GM19463 (cell line): Measurements from ENCODE around the gene HNRNPLL.

Experiments used
- ATAC-seq: cut with Tn5 transposase; IDR thresholded peaks from one replicate; pipeline ENCODE4 v1.9.1; 2021; ENCODE audit warnings: mild to moderate bottlenecking, moderate library complexity; ENCODE audit not compliant: unreplicated experiment

The HNRNPLL gene

DNA sequence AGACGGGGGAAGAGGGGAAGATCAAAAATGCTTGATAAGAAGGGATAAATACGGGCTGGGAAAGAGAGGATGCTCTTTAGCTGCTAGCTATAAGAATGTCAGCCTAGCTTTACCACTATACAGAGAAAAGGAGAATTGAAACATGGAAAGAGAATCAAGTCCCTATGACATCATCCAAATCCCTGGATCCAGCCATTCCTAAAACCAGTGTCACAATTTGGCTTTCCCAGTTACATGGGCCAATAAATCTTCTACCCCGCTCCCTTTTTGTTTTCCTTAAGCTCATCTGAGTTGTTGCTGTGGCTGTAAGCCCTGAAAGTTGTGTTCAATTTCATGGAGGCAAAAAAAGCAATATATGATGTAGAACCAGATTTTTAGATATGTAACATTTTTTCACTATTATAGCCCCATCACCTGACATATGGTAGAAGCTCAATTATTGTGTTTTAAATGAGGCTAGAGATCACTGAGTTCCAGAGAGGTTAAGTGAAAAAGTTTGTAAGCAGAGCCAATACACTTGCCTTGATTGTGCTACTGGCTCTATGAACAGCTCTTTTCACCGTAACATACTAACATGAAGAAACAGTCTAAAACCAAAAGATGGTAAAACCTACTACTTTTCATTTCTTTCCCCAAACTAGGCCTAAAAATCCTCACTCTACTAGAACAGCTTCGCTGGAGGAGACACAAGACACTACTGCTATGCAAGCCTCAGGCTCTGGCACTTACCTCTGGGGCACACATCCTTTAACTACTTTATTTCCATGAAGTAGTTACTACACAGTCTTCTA is 4.3 kb downstream of the HNRNPLL start:
- ATAC-seq: no peak

DNA sequence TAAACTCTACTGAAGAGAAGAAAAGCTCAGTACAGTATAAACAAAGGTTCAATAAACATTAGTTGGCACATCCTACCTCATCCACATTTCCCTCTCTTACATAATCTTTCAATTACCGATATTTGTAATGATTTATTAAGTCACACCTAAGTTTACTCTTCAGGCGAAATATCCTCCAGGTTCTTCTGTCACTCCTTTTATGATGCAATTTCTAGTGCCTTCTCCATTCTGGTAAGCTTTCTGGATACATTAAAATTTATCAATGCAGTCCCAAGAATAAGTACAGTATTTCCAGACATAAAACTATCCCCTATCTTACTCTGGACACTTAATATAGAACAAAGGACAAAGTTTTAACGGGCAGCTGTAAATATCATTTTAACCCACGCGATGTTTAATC is 5.6 kb downstream of the HNRNPLL start:
- ATAC-seq: no peak

DNA sequence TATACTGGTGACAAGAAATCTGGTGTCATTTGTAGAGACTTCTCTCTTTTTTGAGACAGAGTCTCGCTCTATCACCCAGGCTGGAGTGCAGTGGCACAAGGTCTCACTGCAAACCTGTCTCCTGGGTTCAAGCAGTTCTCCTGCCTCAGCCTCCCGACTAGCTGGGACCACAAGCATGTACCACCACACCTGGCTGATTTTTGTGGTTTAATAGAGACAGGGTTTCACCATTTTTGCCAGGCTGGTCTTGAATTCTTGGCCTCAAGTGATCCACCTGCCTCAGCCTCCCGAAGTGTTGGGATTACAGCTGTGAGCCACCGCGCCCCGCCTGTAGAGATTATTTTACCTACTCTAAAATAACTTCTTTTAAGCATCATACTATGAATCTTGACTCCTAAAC is 6.5 kb downstream of the HNRNPLL start:
- no peak for ATAC-seq

DNA sequence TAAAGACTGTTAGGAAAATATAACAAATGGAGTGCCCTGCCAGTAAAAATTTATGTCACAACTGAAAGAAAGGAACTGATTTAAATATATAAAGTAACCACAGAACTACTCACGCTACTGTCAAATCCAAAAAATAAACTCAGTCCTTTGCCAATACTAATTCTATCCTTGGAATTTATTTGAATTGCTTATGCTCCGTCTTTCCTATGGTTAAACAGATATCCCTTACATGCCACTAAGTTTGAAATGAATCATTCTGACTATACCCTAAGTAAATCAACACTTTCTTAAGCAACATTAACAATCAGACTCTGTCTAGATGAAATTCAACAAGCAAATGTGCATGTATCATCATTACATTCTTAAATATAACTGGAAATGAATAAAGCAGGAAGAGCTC is 9.8 kb downstream of the HNRNPLL start:
- ATAC-seq: no peak

DNA sequence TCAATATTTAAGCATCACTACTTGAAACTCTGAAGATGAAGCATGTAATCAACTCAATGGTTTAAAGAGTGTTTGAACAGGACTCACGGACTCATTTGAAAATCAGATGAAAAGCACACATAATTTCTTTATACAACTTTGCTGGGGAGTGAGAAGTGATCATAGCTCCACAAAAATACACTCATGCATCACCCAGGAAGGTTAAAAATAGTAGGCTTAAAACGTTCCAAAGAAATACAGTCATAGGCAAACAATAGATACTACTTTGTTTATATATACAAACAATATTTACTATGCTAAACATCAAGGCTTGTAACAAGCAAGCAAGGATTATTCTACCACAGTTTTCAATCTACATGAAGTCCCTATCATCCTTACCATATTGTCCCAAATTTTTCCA is 11.6 kb downstream of the HNRNPLL start:
- ATAC-seq: no peak

DNA sequence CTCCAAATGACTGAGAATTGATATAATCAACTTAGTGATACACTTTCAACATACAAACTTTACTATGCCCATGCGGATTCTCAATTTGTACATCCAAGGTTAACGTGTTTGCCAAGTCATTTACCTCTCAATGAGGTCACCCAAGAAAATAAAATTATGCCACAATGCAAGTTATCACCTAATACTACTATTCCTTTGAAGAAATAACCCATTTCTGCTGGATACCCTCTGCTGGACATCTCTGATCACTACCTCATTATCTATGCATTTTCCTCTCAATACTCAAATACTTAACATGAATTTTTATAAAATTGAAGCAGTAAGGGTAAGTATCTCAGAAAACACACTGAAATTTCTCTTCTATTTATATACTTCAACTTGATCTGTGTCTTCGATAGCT is 12.7 kb downstream of the HNRNPLL start:
- no peak for ATAC-seq

DNA sequence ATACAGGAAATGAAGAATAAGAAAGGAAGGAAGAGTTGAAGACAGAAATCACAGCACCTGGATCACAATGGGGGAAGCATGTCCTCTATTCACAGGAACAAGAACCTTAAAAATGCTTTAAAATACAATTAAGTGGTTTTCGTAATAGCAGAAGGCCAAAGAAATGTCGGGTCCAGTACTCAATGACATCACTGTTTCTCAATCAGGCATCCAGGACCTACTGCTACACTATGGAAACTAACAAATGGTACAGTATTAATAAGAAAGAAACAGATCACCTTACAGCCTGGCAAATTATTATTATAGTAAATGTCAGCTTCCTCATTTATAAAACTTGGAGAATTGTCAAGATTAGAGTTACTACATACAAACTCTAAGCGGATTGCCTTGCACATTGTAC is 15.8 kb downstream of the HNRNPLL start:
- ATAC-seq: no peak

DNA sequence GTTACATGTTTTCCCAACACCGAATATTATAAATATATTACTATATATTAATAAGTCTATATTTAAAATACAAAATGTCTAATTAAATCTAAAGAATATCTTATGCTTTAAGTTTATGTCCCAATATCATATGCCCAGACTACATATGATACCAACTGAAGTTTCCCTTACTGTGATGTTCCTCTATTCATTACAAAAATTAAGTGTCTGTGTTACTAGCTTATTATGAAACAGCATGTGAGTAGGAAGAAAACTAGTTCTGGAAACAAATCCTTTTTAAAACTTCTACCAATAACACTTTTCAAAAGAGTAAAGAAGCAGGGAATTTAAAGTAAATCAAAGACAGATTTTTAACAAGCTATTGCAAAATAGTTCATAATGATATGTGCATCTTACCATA is 17.8 kb downstream of the HNRNPLL start:
- ATAC-seq: no peak

DNA sequence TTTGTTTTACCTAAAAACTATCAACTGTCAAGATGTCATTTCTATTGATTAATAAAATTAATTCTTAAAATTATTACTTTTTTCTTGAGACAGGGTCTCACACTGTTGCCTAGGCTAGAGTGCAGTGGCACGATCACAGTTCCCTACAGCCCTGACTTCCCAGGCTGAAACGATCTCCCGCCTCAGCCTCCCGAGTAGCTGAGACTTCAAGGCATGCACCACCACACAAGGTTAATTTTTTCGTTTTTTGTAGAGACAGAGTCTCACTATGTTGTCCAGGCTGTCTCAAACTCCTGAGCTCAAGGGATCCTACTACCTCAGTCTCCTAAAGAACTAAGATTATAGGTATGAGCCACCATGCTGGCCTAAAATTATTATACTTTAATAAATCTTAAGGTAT is 18.7 kb downstream of the HNRNPLL start:
- no peak for ATAC-seq

DNA sequence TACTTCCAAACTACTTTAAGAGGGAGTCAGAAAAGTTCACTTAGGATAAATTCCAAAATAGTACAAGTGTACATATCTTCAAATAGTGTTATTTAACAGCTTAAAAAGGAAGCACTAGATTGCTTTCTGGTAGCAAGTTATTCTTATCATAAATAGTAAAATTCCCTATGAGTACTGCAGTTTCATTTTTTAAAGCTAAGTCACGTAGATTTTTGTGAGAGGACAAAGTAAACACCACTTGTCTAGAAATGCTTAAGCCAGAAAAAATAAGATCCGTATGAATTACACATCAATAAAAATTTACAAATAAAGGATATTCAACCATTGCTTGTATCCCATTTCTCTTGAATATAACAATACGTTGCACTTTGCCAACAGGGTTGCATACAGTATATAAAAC is 19.2 kb downstream of the HNRNPLL start:
- no peak for ATAC-seq

DNA sequence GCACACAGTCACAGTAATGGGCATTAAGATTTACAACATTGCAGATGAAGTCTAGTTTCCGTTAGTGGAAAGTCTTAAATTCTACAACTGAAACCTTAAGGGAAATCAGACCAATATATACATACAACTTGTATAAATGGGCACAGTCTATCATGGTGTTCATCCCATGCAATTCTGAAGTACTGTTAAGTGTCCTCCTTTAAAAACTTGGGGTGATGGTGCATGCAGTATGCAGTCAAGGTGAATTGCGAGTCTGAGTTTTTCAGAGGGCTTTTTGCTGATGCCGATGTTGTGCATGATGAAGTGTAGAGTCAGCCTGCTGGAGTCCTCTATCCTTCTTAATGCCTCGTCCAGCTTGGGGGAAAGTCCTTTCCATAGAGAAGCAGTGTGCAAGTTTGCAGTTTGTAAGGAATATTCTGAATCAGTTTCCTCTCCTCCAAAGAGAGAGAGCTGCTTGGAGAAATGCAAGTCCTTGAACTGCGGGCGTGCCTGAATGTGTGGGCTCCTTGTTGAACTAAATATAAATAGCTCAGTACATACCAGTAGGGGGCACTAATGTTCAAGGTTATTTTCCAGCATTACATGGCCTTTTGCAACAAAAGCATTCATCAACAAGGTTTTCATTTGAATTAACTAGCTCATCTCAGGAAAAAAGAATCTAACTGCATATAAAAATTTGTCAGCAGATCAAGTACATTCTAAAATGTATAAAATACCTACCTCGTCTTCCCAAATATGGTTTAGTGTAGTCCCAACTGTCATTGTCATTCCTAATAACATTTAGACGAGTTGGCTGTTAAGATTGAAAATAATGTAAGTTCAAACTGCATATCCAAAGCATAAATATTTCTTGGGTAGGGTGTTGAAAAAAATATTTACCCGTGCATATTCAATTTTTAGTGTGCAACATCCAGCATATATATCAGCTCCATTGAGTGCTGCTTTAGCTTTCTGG is 21.3 kb downstream of the HNRNPLL start:
- ATAC-seq: no peak

DNA sequence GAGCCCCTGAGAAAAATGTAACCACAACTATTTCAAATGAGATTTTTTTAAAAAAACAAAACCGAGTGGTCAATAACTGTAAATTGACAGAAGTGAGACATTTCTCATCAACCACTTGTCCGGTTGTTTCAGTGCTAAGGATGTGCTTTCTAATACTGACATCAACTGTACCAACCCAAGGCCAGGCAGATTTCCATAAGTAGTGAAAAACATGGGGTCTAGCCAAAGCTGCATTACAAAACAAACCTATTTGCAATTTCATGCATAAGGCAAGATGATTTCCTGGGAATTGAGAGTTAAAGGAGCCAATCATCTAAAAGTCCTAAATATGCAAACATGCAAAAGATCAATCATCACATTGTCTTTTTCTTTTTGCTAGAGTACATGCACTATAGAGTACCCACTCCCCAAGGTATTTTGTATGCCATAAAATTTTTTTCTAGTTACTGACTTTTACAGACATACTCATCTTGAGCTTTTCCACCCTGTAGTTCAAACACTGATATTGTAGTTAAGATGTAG is 22.6 kb downstream of the HNRNPLL start:
- no peak for ATAC-seq

DNA sequence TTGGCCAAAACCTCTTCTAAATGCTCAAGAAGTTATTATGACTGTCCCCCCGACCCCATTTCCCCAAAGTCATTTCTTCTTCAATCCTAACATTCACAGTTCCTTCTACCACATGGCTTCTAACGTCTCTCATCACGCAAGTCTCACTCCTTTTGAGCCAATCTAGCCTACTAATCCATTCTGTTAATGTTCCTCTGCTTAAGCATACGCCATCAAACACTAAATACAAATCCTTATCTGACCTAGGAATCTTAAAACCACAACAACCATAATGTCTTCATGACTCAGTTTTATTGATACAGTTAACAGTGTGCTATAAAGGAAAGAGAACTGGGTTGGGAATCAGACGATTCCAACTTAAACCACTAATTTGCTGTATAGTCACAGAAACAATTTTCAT is 23.9 kb downstream of the HNRNPLL start:
- no peak for ATAC-seq

DNA sequence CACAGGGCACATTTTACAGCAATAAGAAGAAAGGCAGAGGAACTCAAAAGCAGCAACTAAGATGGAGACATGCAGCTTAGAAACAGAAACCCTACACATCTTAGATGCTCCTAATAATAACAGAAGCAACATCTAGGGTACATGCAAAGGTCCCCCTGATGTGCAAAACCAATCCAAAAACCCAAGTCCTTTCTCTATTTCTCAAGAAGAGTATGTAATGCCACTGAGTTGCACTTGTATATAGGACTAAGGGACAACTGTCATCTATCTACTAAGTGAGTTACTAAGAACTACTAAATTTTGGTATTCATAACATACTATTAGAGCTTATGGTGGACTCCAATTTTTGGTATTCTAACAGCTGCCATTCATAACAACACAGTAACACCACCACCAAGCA is 28.4 kb downstream of the HNRNPLL start:
- no peak for ATAC-seq

DNA sequence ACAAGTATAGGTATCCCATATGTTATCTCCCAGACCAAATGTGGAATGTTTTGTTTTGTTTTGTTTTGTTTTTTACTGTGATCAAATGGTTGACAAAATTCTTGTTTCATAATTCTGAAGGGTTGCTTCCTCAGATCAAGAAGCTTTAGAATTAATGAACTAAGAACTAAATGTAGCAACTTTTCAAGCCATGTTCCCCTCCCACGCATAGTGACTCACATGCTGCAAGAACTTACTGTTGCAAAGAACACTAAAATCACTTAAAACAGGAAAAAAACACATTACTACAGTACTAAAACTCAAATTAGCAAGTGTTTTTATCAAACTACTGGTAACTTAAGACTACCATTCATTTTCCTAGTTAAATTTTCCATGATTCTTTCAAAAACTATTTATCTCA is 30.6 kb downstream of the HNRNPLL start:
- no peak for ATAC-seq

DNA sequence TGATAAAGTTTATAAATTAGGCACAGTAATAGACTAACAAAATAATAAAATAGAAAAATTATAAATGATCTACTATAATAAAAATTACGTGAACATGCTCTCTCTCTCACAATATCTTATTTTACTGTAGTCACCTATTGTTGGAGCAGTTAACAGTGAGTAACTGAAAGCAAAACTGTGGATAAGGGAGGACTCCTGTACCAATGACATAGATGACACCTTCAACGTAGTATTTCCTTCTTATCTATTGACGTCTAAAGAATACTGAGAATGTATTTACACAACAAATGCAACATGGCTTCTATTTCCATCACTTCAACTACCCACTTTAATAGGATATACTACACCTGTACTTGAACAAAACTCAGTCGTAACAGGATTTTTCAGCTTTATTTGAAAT is 31.5 kb downstream of the HNRNPLL start:
- no peak for ATAC-seq

DNA sequence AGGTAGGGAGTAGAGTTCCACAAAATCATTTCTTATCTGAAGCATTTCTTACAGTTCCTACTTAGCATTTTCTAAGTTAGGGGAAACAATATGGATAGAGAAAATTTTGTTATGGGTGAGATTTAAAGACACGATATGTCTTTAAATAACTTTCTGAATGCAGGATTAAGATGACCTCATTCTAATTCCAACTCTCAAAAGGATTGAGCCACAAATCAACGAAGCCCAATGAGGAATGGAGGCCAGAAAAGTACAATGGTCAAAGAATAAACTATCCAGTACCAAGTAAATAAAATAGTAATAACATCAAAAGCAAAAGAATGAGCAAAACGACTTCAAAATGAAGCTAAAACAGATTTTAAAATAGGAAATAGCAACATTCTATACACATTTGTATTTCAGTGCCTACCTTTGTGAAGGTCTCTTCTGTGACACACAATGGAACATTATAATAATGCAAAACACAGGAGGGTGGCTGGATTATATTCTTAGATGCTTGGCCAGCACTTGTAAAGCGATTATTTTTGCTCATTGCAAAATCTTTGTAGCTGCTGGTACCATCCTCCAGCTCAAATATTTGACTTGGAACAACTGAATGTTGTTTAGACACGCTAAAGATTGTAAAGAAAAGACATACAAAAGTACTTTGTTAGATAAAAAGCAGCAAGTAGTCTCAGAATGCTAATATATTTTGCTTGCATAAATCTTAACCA is 33.8 kb downstream of the HNRNPLL start:
- no peak for ATAC-seq

DNA sequence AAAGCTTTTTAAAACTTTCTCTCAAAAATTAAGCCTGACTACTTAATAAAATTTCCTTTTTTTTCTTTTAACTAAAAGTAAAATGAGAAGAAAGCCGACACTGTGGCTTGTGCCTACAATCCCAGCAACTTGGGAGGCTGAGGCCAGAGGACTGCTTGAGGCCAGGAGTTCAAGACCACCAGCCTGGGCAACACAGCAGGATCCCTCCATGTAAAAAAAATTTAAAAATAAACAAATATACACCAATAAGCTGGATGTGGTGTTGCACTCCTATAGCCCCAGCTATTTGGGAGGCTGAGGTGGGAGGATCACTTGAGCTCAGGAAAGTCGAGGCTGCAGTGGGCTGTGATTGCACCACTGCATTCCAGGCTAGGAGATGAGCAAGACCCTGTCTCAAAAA is 37.4 kb downstream of the HNRNPLL start:
- ATAC-seq: no peak

DNA sequence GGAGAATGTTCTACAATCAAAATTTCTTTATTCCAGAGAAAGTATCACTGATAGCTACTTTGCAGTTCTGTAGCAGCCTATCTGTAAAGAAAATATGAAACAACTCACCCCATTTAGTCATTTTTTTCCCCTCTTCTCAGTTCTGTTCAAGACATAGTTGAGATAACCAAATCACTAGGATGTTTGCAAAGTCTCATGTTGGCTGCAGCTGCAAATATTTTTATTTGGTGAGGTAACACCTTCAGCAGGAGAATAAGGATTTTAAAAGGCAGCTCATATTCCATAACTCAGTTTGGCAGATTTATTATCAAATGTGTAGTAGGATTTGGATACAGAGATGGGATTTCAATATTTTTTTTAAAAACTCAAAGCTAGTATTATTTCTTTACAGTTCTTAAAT is 41.0 kb downstream of the HNRNPLL start:
- ATAC-seq: no peak

DNA sequence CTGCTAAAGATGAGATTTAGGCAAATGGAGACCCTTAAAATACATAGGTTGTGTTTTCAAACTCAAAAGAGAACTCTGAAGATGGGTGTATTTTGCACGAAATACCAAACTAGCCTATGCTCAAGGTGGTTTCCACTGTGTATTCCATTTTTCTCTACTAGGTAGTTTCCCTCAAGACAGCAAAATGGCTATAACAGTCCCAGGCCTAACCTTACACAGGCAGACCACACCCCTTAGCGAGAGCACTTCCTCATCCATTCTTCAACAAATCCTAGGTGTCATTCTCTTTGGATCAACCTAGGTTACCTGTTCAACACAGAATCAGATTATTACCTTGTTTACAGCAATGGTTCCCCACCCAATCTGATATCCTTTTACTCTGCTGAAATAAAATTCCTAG is 42.6 kb downstream of the HNRNPLL start:
- no peak for ATAC-seq

DNA sequence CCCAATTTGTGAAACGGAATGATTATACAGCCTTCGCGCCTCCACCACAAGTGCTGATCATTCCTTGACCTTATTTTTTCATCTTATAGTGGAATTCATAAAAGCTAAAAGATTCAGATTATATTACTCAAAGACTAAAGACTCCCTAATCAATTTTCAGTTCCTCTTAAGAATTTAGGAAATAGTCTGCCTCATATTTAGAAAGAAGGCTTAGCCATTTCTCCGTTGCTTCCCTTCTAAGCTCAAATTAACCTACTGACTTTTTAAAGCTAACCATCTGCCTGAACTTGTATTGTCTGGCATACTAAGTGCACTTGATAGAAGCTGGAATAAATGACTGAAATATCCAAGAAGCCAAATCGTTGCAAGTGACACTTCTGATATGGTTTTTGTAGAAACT is 44.7 kb downstream of the HNRNPLL start:
- ATAC-seq: no peak
